Hepatocyte (in vitro differentiated cells): Measurements from ENCODE around the gene BPI. TPM values are rescaled to one million over a fixed set of nuclear protein-coding genes. Genes with fewer than 3 reads are reported as not detected.

ENCODE experiments used
- DNase-seq: peaks from one replicate; pipeline ENCODE4 v3.0.0-alpha.2; 2016; ENCODE audit warnings: low spot score
- H2AFZ ChIP-seq: fragments of 200-600 bp; sonication (generic); 2 replicates; pipeline ENCODE4 v1.6.0; 2016; ENCODE audit warnings: antibody characterized with exemption, mild to moderate bottlenecking
- H3K27ac ChIP-seq: fragments of 200-600 bp; sonication (generic); 2 replicates; pipeline ENCODE4 v1.5.1; 2016; ENCODE audit warnings: mild to moderate bottlenecking
- H3K27me3 ChIP-seq: fragments of 200-600 bp; sonication (generic); 2 replicates; pipeline ENCODE4 v1.6.1; 2016
- H3K36me3 ChIP-seq: fragments of 200-600 bp; sonication (generic); replicated peaks from 2 replicates; pipeline ENCODE4 v1.5.1; 2016; ENCODE audit warnings: low read depth; ENCODE audit not compliant: insufficient read depth
- H3K4me1 ChIP-seq: fragments of 200-600 bp; sonication (generic); 2 replicates; pipeline ENCODE4 v1.5.1; 2016; ENCODE audit warnings: mild to moderate bottlenecking, moderate library complexity; ENCODE audit not compliant: insufficient read depth
- H3K4me2 ChIP-seq: fragments of 200-600 bp; sonication (generic); 2 replicates; pipeline ENCODE4 v1.6.0; 2016
- H3K4me3 ChIP-seq: fragments of 200-600 bp; sonication (generic); 2 replicates; pipeline ENCODE4 v1.5.1; 2016; ENCODE audit warnings: mild to moderate bottlenecking
- H3K79me2 ChIP-seq: fragments of 200-600 bp; sonication (generic); 2 replicates; pipeline ENCODE4 v1.6.0; 2017; ENCODE audit warnings: mild to moderate bottlenecking
- H3K9me2 ChIP-seq: fragments of 200-600 bp; sonication (generic); replicated peaks from 2 replicates; pipeline ENCODE4 v1.6.0; 2017; ENCODE audit warnings: mild to moderate bottlenecking; ENCODE audit not compliant: insufficient read depth
- H3K9me3 ChIP-seq: fragments of 200-600 bp; sonication (generic); 2 replicates; pipeline ENCODE4 v1.5.1; 2016; ENCODE audit warnings: low read depth, mild to moderate bottlenecking
- H4K20me1 ChIP-seq: fragments of 200-600 bp; sonication (generic); 2 replicates; pipeline ENCODE4 v1.6.0; 2016; ENCODE audit warnings: mild to moderate bottlenecking; ENCODE audit not compliant: insufficient read depth, poor library complexity, severe bottlenecking
- CTCF ChIP-seq: fragments of 200-600 bp; sonication (generic); IDR thresholded peaks from 2 replicates; pipeline ENCODE4 v1.5.1; 2016; ENCODE audit warnings: antibody characterized with exemption, mild to moderate bottlenecking; ENCODE audit not compliant: poor library complexity
- EZH2 ChIP-seq: fragments of 200-600 bp; sonication (generic); IDR thresholded peaks from 2 replicates; pipeline ENCODE4 v1.6.1; 2016; ENCODE audit warnings: antibody characterized with exemption, mild to moderate bottlenecking, borderline replicate concordance
- EZH2phosphoT487 ChIP-seq: fragments of 200-600 bp; sonication (generic); IDR thresholded peaks from one replicate; pipeline ENCODE4 v1.6.1; 2018; ENCODE audit warnings: antibody characterized with exemption, mild to moderate bottlenecking, low read depth, moderate library complexity; ENCODE audit not compliant: unreplicated experiment, severe bottlenecking
- WGBS: methylation state at CpG from one replicate; pipeline ENCODE4 v1.1.6; 2016; ENCODE audit warnings: low lambda C conversion rate; ENCODE audit errors: missing lambda C conversion rate; 5-methylcytosine and 5-hydroxymethylcytosine counted together
- polyA plus RNA-seq: library from polyadenylated mRNA; unstranded; fragments of >200 nt; fragmentation: Nextera tagmentation; extraction: Ambion mirVana; gene quantifications from 2 replicates; pipeline ENCODE4 v1.2.1, GENCODE V29; 2016
- total RNA-seq: library from RNA; depleted of rRNA; stranded (reverse); fragments of >200 nt; gene quantifications from 2 replicates; pipeline ENCODE4 v1.2.3, GENCODE V29; 2014

The BPI gene
- total and polyA plus RNA-seq, 2 experiments from 2014 or later = 0.63 to 0.66 TPM

- TF ChIP-seq EZH2phosphoT487 = no peak
- TF ChIP-seq CTCF = no peak
- no peak for TF ChIP-seq EZH2
- no peak for DNase-seq
- Histone ChIP-seq H3K4me2 (no peak overlapping the region), H2AFZ (no peak overlapping the region), H3K4me3 (no peak overlapping the region), H3K36me3 (no peaks in the 10 kb centered on the region), H3K79me2 (no peaks in the 10 kb centered on the region), H3K27me3 (peaks cover 3% of the 10 kb centered on the region), H3K9me2 (no peaks in the 10 kb centered on the region), H4K20me1 (no peaks in the 10 kb centered on the region), H3K9me3 (no peaks in the 10 kb centered on the region), H3K27ac (peak overlapping the region; percentile 75), H3K4me1 (peaks cover 4% of the 10 kb centered on the region)
- 96% methylated on average over 7 of the region's 7 CpGs for WGBS
These were observed 5.9 kb upstream of the BPI start for GRCh38 chr20:38297916-38298674.

GRCh38 chr20:38298768-38299288 lies 5.1 kb upstream of the BPI start:
- H3K4me3 ChIP-seq = no peak overlapping the region
- 62% methylated on average over 13 of the region's 13 CpGs for WGBS
- H3K9me2 ChIP-seq = no peaks in the 10 kb centered on the region
- no peaks in the 10 kb centered on the region for H3K79me2 ChIP-seq
- no peak overlapping the region for H3K4me2 ChIP-seq
- H3K36me3 ChIP-seq = no peaks in the 10 kb centered on the region
- TF ChIP-seq CTCF (no peak), EZH2phosphoT487 (no peak), EZH2 (no peak)
- H3K4me1 ChIP-seq = peaks cover 4% of the 10 kb centered on the region
- H4K20me1 ChIP-seq = no peaks in the 10 kb centered on the region
- peaks cover 8% of the 10 kb centered on the region for H3K27me3 ChIP-seq
- DNase-seq = peak; percentile 41
- no peaks in the 10 kb centered on the region for H3K9me3 ChIP-seq
- no peak overlapping the region for H2AFZ ChIP-seq
- peak overlapping the region; percentile 75 for H3K27ac ChIP-seq

GRCh38 chr20:38299963-38300362 lies 4.0 kb upstream of the BPI start:
- peak overlapping the region; percentile 20 for H3K27ac ChIP-seq
- no peak overlapping the region for H2AFZ ChIP-seq

More at GRCh38 chr20:38299963-38300362, 4.0 kb upstream of the BPI start:
- H3K27me3 ChIP-seq = peaks cover 8% of the 10 kb centered on the region
- no peaks in the 10 kb centered on the region for H4K20me1 ChIP-seq
- H3K9me3 ChIP-seq = no peaks in the 10 kb centered on the region
- no peak for TF ChIP-seq EZH2
- TF ChIP-seq CTCF = no peak
- no peak for TF ChIP-seq EZH2phosphoT487
- no peak overlapping the region for H3K4me3 ChIP-seq
- H3K9me2 ChIP-seq = no peaks in the 10 kb centered on the region
- no peaks in the 10 kb centered on the region for H3K79me2 ChIP-seq
- no peaks in the 10 kb centered on the region for H3K36me3 ChIP-seq
- 55% methylated on average over 6 of the region's 6 CpGs for WGBS
- H3K4me1 ChIP-seq = peaks cover 4% of the 10 kb centered on the region
- no peak overlapping the region for H3K4me2 ChIP-seq
- no peak for DNase-seq
